Measurements from ENCODE around the gene PDXDC1. TPM values are rescaled to one million over a fixed set of nuclear protein-coding genes. Genes with fewer than 3 reads are reported as not detected.
"Not testable (repeated sequence)": the region's sequence is repeated elsewhere in the genome, so short reads cannot be mapped to it uniquely, and the experiment has no call there.

PDXDC1 gene
- total RNA-seq, 2 experiments from 2014 or later, result 55.8 to 60.4 TPM

- H3K4me3 Mint-ChIP-seq; H3K27me3 Mint-ChIP-seq; H3K27ac Mint-ChIP-seq; ATAC-seq (ENCODE audit: low read depth); DNase-seq; H3K9me3 Mint-ChIP-seq; H3K4me1 Mint-ChIP-seq: not testable (repeated sequence)
- POLR2A ChIA-PET, result interaction anchor here (0.6 kb wide), 1 partner anchor 107 kb away, joined by 3 read pairs; no protein-coding TSS in a partner anchor
- H3K36me3 Mint-ChIP-seq, result peaks cover 28% of the 10 kb centered on the region
These were observed 87.4 kb downstream of the PDXDC1 start for GRCh38 chr16:15062085-15062810.

GRCh38 chr16:15065961-15066360, 91.1 kb downstream of the PDXDC1 start:
- H3K27me3 Mint-ChIP-seq; H3K27ac Mint-ChIP-seq; DNase-seq; H3K9me3 Mint-ChIP-seq; ATAC-seq (ENCODE audit: low read depth); H3K4me1 Mint-ChIP-seq; POLR2A ChIA-PET; H3K4me3 Mint-ChIP-seq: not testable (repeated sequence)
- H3K36me3 Mint-ChIP-seq, result peaks cover 22% of the 10 kb centered on the region

GRCh38 chr16:15066690-15067089, 91.9 kb downstream of the PDXDC1 start:
- H3K9me3 Mint-ChIP-seq; DNase-seq; ATAC-seq (ENCODE audit: low read depth); H3K27ac Mint-ChIP-seq; H3K27me3 Mint-ChIP-seq; H3K4me1 Mint-ChIP-seq; H3K4me3 Mint-ChIP-seq; POLR2A ChIA-PET: not testable (repeated sequence)
- peaks cover 15% of the 10 kb centered on the region for H3K36me3 Mint-ChIP-seq

GRCh38 chr16:15071013-15071412, 96.2 kb downstream of the PDXDC1 start:
- H3K27me3 Mint-ChIP-seq; H3K4me3 Mint-ChIP-seq; H3K9me3 Mint-ChIP-seq; H3K4me1 Mint-ChIP-seq; POLR2A ChIA-PET; ATAC-seq (ENCODE audit: low read depth); H3K36me3 Mint-ChIP-seq; DNase-seq; H3K27ac Mint-ChIP-seq: not testable (repeated sequence)

- H3K36me3 Mint-ChIP-seq, H3K9me3 Mint-ChIP-seq, H3K4me3 Mint-ChIP-seq, H3K27me3 Mint-ChIP-seq, DNase-seq, H3K27ac Mint-ChIP-seq, H3K4me1 Mint-ChIP-seq, POLR2A ChIA-PET: not testable (repeated sequence)
- ATAC-seq (ENCODE audit: low read depth), result peak; percentile 56
These were observed 97.3 kb downstream of the PDXDC1 start for GRCh38 chr16:15071916-15072769.

- DNase-seq (no peak), ATAC-seq (ENCODE audit: low read depth) (no peak)
- no peaks in the 10 kb centered on the region for H3K9me3 Mint-ChIP-seq
- peaks cover 1% of the 10 kb centered on the region for H3K4me1 Mint-ChIP-seq
- H3K27ac Mint-ChIP-seq, result no peak overlapping the region
- H3K27me3 Mint-ChIP-seq, result no peaks in the 10 kb centered on the region
- POLR2A ChIA-PET, result no interaction called here
- H3K36me3 Mint-ChIP-seq, result peaks cover 10% of the 10 kb centered on the region
- no peak overlapping the region for H3K4me3 Mint-ChIP-seq
These were observed 98.3 kb downstream of the PDXDC1 start for GRCh38 chr16:15073101-15073500.

GRCh38 chr16:15076161-15076560, 101.3 kb downstream of the PDXDC1 start:
- H3K27me3 Mint-ChIP-seq; POLR2A ChIA-PET; H3K4me3 Mint-ChIP-seq; H3K9me3 Mint-ChIP-seq; DNase-seq; H3K27ac Mint-ChIP-seq; H3K4me1 Mint-ChIP-seq; ATAC-seq (ENCODE audit: low read depth): not testable (repeated sequence)
- H3K36me3 Mint-ChIP-seq, result peaks cover 22% of the 10 kb centered on the region

GRCh38 chr16:15080883-15081282, 106.1 kb downstream of the PDXDC1 start:
- H3K9me3 Mint-ChIP-seq; H3K27ac Mint-ChIP-seq; H3K4me1 Mint-ChIP-seq; H3K27me3 Mint-ChIP-seq; ATAC-seq (ENCODE audit: low read depth); POLR2A ChIA-PET; H3K4me3 Mint-ChIP-seq; DNase-seq: not testable (repeated sequence)
- H3K36me3 Mint-ChIP-seq, result peaks cover 29% of the 10 kb centered on the region

GRCh38 chr16:15082788-15083187, 108.0 kb downstream of the PDXDC1 start:
- H3K27me3 Mint-ChIP-seq; ATAC-seq (ENCODE audit: low read depth); H3K4me1 Mint-ChIP-seq; H3K9me3 Mint-ChIP-seq; DNase-seq; H3K4me3 Mint-ChIP-seq; POLR2A ChIA-PET; H3K27ac Mint-ChIP-seq: not testable (repeated sequence)
- H3K36me3 Mint-ChIP-seq, result peaks cover 27% of the 10 kb centered on the region

GRCh38 chr16:15090663-15091269, 115.9 kb downstream of the PDXDC1 start:
- H3K36me3 Mint-ChIP-seq; H3K27ac Mint-ChIP-seq; H3K4me3 Mint-ChIP-seq; ATAC-seq (ENCODE audit: low read depth); DNase-seq; H3K9me3 Mint-ChIP-seq; POLR2A ChIA-PET; H3K27me3 Mint-ChIP-seq: not testable (repeated sequence)
- H3K4me1 Mint-ChIP-seq, result peaks cover 11% of the 10 kb centered on the region

- H3K9me3 Mint-ChIP-seq; H3K27me3 Mint-ChIP-seq; ATAC-seq (ENCODE audit: low read depth); DNase-seq; H3K36me3 Mint-ChIP-seq: not testable (repeated sequence)
- Mint-ChIP-seq H3K4me1 (peaks cover 11% of the 10 kb centered on the region), H3K4me3 (peak overlapping the region; percentile 88), H3K27ac (peak overlapping the region; percentile 91)
- POLR2A ChIA-PET, result interaction anchor here (0.5 to 1.5 kb wide), 3 partner anchors 16 to 934 kb away, joined by 3 to 7 read pairs (median 6); partner anchors contain the start of gene NTAN1
These were observed 118.7 kb downstream of the PDXDC1 start for GRCh38 chr16:15093571-15093954.

- ATAC-seq (ENCODE audit: low read depth) (peak; percentile 100), DNase-seq (peak; percentile 87)
- not testable (repeated sequence) for H3K27me3 Mint-ChIP-seq, H3K36me3 Mint-ChIP-seq, H3K9me3 Mint-ChIP-seq
- POLR2A ChIA-PET, result interaction anchor here (1.5 kb wide), 1 partner anchor 37 kb away, joined by 7 read pairs; the partner anchor contains the start of gene NTAN1
- Mint-ChIP-seq H3K4me1 (peaks cover 11% of the 10 kb centered on the region), H3K4me3 (peak within 1 kb of the TSS; percentile 88), H3K27ac (peak within 1 kb of the TSS; percentile 91)
These were observed 119.4 kb downstream of the PDXDC1 start, which contains the start of gene RRN3 for GRCh38 chr16:15093955-15094827. RRN3 (minus strand) TSS chr16:15094272; CDS start chr16:15094233, 39 bp downstream.

GRCh38 chr16:15096583-15096972, 121.8 kb downstream of the PDXDC1 start:
- H3K27ac Mint-ChIP-seq; POLR2A ChIA-PET; H3K9me3 Mint-ChIP-seq; H3K27me3 Mint-ChIP-seq; DNase-seq; H3K4me3 Mint-ChIP-seq; H3K36me3 Mint-ChIP-seq; ATAC-seq (ENCODE audit: low read depth): not testable (repeated sequence)
- peaks cover 11% of the 10 kb centered on the region for H3K4me1 Mint-ChIP-seq
